Gastrocnemius medialis (tissue), 4 donors: Measurements from ENCODE around the gene RFX5. TPM values are rescaled to one million over a fixed set of nuclear protein-coding genes. Genes with fewer than 3 reads are reported as not detected.

ENCODE experiments used
- ATAC-seq, 2 donors: fragments of 150-250 bp; one replicate each; pipeline ENCODE4 v1.9.1; 2016
- DNase-seq, 2 donors: peaks; one replicate each; pipeline ENCODE4 v3.0.0-alpha.2; 2019
- H3K27ac ChIP-seq, 4 donors: fragments of 200-600 bp; sonication (generic); 1 replicate in 1 of 4; 2 replicates in 3 of 4; pipeline ENCODE4 v1.5.1; 2016 to 2018; ENCODE audit warnings: mild to moderate bottlenecking in 2 of 4, moderate library complexity in 1 of 4
- H3K27me3 ChIP-seq, 3 donors: fragments of 200-600 bp; sonication (generic) in 2 of 3; 1 replicate in 1 of 3; 2 replicates in 2 of 3; pipeline versions ENCODE4 v1.5.1 to v1.6.0; 2016 to 2019; ENCODE audit warnings: mild to moderate bottlenecking in 1 of 3, moderate library complexity in 1 of 3
- H3K36me3 ChIP-seq, 2 donors: fragments of 200-600 bp; sonication (generic) in 1 of 2; one replicate each; pipeline ENCODE4 v1.5.1; 2017 to 2018
- H3K4me1 ChIP-seq, 2 donors: fragments of 200-600 bp; sonication (generic) in 1 of 2; one replicate each; pipeline ENCODE4 v1.5.1; 2016 to 2017; ENCODE audit warnings: mild to moderate bottlenecking in 2 of 2
- H3K4me3 ChIP-seq, 4 donors: fragments of 200-600 bp; sonication (generic) in 3 of 4; 1 replicate in 1 of 4; 2 replicates in 3 of 4; pipeline ENCODE4 v1.5.1; 2016 to 2019; ENCODE audit warnings: mild to moderate bottlenecking in 2 of 4
- H3K9me3 ChIP-seq, 3 donors: fragments of 200-600 bp; sonication (generic) in 2 of 3; 1 replicate in 1 of 3; 2 replicates in 2 of 3; pipeline ENCODE4 v1.5.1; 2016 to 2019
- POLR2A ChIP-seq, 2 donors: fragments of 450-650 bp; IDR thresholded peaks; one replicate each; pipeline ENCODE4 v1.6.1; 2017; ENCODE audit warnings: antibody characterized with exemption in 2 of 2, mild to moderate bottlenecking in 2 of 2, moderate library complexity in 2 of 2
- in situ Hi-C, 4 donors: fragments of 200-750 bp; cut with MboI; loops; one replicate each; pipeline versions ENCODE4 v1.15.0 to v1.8.0; 2017; ENCODE audit warnings: low sequenced_read_pairs in 4 of 4
- intact Hi-C: fragments of 100-400 bp; cut with DNase I; formaldehyde crosslinking; loops from one replicate; pipeline ENCODE4 v1.15.1; 2023; ENCODE audit warnings: low total_unique reads
- total RNA-seq, 4 donors: library from RNA; depleted of rRNA; stranded (reverse); fragments of >200 nt; gene quantifications; one replicate each; pipeline versions ENCODE4 v1.1.0 to v1.2.3, GENCODE V29; 2016
- TF ChIP-seq, protein P1 (sequence below), 5 experiments: fragments of 450-650 bp in 3 of 5; fragments of 200-600 bp in 2 of 5; sonication (generic) in 2 of 5; IDR thresholded peaks in 4 of 5; conservative IDR thresholded peaks in 1 of 5; 1 replicate in 4 of 5; 2 replicates in 1 of 5; pipeline ENCODE4 v1.5.1; 2016 to 2019; ENCODE audit warnings: antibody characterized with exemption in 5 of 5, mild to moderate bottlenecking in 3 of 5, moderate library complexity in 3 of 5

RFX5 gene
- total RNA-seq, 4 donors from 2014 or later = 11.4 to 24.0 (median 20.6) TPM

DNA sequence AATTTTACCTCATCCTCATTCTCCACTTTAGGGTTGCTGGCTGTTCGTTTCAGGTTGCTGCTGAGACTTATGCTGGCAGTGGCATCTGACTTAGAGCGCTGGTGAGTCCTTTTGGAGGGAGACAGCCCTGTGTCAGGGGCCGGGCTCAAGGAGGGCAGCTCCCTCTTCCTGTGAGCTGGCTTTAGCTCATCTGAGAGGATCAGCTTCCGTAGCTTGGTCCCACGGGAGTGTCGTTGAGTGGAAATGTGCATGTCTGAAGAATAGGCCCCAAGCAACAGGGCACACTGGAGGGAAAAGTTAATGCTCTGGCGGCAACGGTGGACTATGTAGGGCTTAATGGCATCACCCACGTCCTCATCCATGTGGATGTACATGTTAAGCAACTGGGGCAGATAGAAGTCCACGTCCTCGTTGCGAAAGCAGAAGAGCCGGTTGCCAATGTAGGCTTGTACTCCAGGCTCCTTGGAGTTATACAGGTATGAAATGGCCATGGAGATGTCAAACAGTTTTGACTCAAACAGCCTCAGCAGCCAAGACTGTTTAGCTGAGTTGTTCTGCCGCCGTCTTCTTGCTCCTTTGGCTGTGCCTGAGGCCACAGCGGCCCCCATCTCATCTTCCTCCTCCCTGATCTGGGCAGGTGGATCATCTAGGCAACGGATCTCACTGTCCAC, 31.4 kb downstream of the RFX5 start:
- Histone ChIP-seq H3K4me3 (no peak overlapping the region), H3K4me1 (peaks cover 42 to 61% of the 10 kb centered on the region in 2 donors), H3K9me3 (no peaks in the 10 kb centered on the region), H3K27ac (peak overlapping the region in 3 of 4 donors; percentile 91 to 93 (median 93)), H3K36me3 (peaks cover 0 to 43% of the 10 kb centered on the region in 2 donors), H3K27me3 (no peaks in the 10 kb centered on the region)
- in situ Hi-C loops (no loop called here), intact Hi-C loops (no loop called here)
- ATAC-seq (no peak), DNase-seq (no peak)
- TF ChIP-seq POLR2A (IDR thresholded peaks at IDR 0.05) = no peak
- TF ChIP-seq, protein P1, sequence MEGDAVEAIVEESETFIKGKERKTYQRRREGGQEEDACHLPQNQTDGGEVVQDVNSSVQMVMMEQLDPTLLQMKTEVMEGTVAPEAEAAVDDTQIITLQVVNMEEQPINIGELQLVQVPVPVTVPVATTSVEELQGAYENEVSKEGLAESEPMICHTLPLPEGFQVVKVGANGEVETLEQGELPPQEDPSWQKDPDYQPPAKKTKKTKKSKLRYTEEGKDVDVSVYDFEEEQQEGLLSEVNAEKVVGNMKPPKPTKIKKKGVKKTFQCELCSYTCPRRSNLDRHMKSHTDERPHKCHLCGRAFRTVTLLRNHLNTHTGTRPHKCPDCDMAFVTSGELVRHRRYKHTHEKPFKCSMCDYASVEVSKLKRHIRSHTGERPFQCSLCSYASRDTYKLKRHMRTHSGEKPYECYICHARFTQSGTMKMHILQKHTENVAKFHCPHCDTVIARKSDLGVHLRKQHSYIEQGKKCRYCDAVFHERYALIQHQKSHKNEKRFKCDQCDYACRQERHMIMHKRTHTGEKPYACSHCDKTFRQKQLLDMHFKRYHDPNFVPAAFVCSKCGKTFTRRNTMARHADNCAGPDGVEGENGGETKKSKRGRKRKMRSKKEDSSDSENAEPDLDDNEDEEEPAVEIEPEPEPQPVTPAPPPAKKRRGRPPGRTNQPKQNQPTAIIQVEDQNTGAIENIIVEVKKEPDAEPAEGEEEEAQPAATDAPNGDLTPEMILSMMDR (IDR thresholded peaks at IDR 0.05 in 4 of 5, conservative IDR thresholded peaks at IDR 0.05 in 1 of 5) = no peak

DNA sequence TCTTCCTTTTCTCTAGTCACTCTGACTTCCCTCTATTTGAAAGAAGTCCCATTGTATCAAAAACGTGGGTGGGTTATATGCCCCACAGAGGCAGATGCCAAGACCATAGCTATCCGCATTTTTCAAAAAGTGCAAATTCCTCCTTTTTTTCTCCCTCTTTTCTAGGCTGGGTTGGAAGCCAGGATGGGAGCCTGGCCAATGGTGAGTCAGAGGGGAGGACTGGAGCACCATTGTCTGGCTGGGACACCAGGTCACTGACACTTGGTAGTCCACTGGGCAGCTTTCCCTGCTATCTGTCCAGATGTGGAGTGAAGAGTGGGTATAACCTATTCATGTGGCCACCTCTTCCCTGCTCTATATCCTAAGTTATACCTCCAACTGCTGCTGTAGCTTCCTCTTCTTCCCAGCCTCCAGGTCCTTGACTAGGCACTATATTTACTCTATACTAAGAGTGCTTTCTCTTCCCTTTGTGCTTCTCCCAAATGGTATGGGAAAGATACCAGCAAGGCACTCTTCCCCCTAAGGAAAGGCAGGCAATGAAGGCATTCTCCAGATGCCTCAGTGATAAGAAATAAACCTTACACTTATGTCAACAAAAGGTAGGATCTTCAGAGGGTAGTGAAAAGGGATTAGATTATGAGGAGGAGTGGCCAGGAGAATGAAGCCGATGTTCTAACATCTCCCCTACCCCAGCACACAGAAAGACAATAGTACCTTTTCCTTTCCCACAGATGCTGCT, 32.7 kb downstream of the RFX5 start:
- intact Hi-C loops (loop anchor here (5.0 kb wide), 1 partner anchor 518 kb away; the partner anchor contains the start of gene RORC), in situ Hi-C loops (no loop called here)
- peak overlapping the region; percentile 91 to 95 (median 93) for H3K27ac ChIP-seq
- no peak overlapping the region for H3K4me3 ChIP-seq
- peaks cover 52 to 67% of the 10 kb centered on the region in 2 donors for H3K4me1 ChIP-seq
- peaks cover 0 to 31% of the 10 kb centered on the region in 2 donors for H3K36me3 ChIP-seq
- no peaks in the 10 kb centered on the region for H3K27me3 ChIP-seq
- no peaks in the 10 kb centered on the region for H3K9me3 ChIP-seq
- peak; percentile 52 to 53 for ATAC-seq
- DNase-seq = peak; percentile 67 to 85
- TF ChIP-seq POLR2A (IDR thresholded peaks at IDR 0.05) = no peak
- TF ChIP-seq, protein P1 (IDR thresholded peaks at IDR 0.05 in 4 of 5, conservative IDR thresholded peaks at IDR 0.05 in 1 of 5) = no peak

DNA sequence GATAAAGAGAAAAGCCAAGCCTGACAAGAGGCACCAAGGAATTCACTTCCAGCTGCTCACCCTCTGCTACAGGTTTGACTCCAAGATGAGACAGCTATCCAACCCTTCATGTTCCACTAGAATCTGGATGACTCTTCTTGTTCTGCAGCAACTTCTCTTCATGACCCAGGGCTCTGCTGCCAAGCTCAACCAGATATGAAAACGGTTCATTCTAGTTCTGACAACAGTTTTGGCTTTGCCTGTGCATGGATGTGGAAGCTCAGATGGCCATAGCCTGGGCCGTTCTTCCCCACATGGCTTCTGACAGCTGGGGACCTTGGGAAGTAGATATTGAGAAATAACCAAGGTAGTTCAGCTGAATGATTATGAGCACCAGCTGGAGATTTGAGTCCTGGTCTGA, 33.6 kb downstream of the RFX5 start:
- intact Hi-C loops = loop anchor here (5.0 kb wide), 1 partner anchor 519 kb away; the partner anchor contains the start of gene RORC
- in situ Hi-C loops = no loop called here
- ATAC-seq = no peak

DNA sequence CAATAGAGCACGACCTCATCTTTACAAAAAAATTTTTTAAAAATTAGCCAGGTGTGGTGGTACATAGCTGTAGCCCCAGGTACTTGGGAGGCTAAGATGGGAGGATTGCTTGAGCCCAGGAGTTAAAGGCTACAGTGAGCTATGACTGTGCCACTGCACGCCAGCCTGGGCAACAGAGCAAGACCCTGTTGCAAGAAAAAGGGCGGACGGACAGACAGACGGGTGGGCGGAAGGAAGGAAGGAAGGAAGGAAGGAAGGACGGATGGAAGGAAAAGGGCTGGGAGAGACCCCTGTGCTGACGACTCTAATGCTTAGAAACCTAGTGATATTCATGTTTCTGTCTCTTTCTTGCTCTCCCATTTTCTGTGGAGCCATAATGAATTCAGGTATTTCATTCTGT, 34.2 kb downstream of the RFX5 start:
- no peaks in the 10 kb centered on the region for H3K9me3 ChIP-seq
- no peaks in the 10 kb centered on the region for H3K27me3 ChIP-seq
- ATAC-seq (no peak), DNase-seq (no peak)
- H3K27ac ChIP-seq = peak overlapping the region; percentile 91 to 95 (median 93)
- no peak overlapping the region for H3K4me3 ChIP-seq
- peaks cover 55 to 69% of the 10 kb centered on the region in 2 donors for H3K4me1 ChIP-seq
- intact Hi-C loops = loop anchor here (5.0 kb wide), 1 partner anchor 519 kb away; the partner anchor contains the start of gene RORC
- in situ Hi-C loops = no loop called here
- H3K36me3 ChIP-seq = peaks cover 0 to 35% of the 10 kb centered on the region in 2 donors
- no peak for TF ChIP-seq POLR2A (IDR thresholded peaks at IDR 0.05)
- TF ChIP-seq, protein P1 (IDR thresholded peaks at IDR 0.05 in 4 of 5, conservative IDR thresholded peaks at IDR 0.05 in 1 of 5) = no peak

More for the DNA sequence above, 33.6 kb downstream of the RFX5 start:
- Histone ChIP-seq H3K27ac (peak overlapping the region; percentile 91 to 95 (median 93)), H3K4me1 (peaks cover 55 to 69% of the 10 kb centered on the region in 2 donors), H3K27me3 (no peaks in the 10 kb centered on the region), H3K9me3 (no peaks in the 10 kb centered on the region), H3K36me3 (peaks cover 0 to 28% of the 10 kb centered on the region in 2 donors), H3K4me3 (no peak overlapping the region)
- DNase-seq = peak in 1 of 2 donors; percentile 33
- TF ChIP-seq POLR2A (IDR thresholded peaks at IDR 0.05) = no peak
- TF ChIP-seq, protein P1 (IDR thresholded peaks at IDR 0.05 in 4 of 5, conservative IDR thresholded peaks at IDR 0.05 in 1 of 5) = no peak
